ENCODE measurements around the gene SLC25A21.

Gene SLC25A21

GRCh38 chr14:37186865-37187264, 14.5 kb upstream of the SLC25A21 start:
- no peak for TF ChIP-seq YY1 (IDR thresholded peaks at IDR 0.05; ENCODE audit: low read depth)
- TF ChIP-seq CEBPB (IDR thresholded peaks at IDR 0.05): no peak
- TF ChIP-seq NFIC (IDR thresholded peaks at IDR 0.05): no peak
- TF ChIP-seq CREB1 (IDR thresholded peaks at IDR 0.05; ENCODE audit: low read depth): no peak
- TF ChIP-seq RAD21 (IDR thresholded peaks at IDR 0.05; ENCODE audit: low read depth): no peak
- no peak for TF ChIP-seq REST (IDR thresholded peaks at IDR 0.05; ENCODE audit: low read depth)
- no peak for TF ChIP-seq EP300 (IDR thresholded peaks at IDR 0.05; ENCODE audit: borderline replicate concordance)
- TF ChIP-seq ZBTB7A (IDR thresholded peaks at IDR 0.05; ENCODE audit: low read depth): no peak
- no peak for TF ChIP-seq MAX (IDR thresholded peaks at IDR 0.05)
- TF ChIP-seq TCF12 (IDR thresholded peaks at IDR 0.05; ENCODE audit: low read depth): no peak
- TF ChIP-seq TEAD4 (IDR thresholded peaks at IDR 0.05): no peak
- TF ChIP-seq FOXM1 (IDR thresholded peaks at IDR 0.05; ENCODE audit: borderline replicate concordance, low read depth): no peak
- TF ChIP-seq, protein P1, sequence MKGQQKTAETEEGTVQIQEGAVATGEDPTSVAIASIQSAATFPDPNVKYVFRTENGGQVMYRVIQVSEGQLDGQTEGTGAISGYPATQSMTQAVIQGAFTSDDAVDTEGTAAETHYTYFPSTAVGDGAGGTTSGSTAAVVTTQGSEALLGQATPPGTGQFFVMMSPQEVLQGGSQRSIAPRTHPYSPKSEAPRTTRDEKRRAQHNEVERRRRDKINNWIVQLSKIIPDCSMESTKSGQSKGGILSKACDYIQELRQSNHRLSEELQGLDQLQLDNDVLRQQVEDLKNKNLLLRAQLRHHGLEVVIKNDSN (IDR thresholded peaks at IDR 0.05): no peak
- TF ChIP-seq TAF1 (IDR thresholded peaks at IDR 0.05; ENCODE audit: low read depth): no peak
- no peak for TF ChIP-seq EGR1 (IDR thresholded peaks at IDR 0.05)

GRCh38 chr14:37185670-37186069, 13.3 kb upstream of the SLC25A21 start:
- TF ChIP-seq RAD21 (IDR thresholded peaks at IDR 0.05; ENCODE audit: low read depth) (no peak), TAF1 (IDR thresholded peaks at IDR 0.05; ENCODE audit: low read depth) (no peak), REST (IDR thresholded peaks at IDR 0.05; ENCODE audit: low read depth) (no peak), NFIC (IDR thresholded peaks at IDR 0.05) (no peak), TEAD4 (IDR thresholded peaks at IDR 0.05) (no peak), MAX (IDR thresholded peaks at IDR 0.05) (no peak), ZBTB7A (IDR thresholded peaks at IDR 0.05; ENCODE audit: low read depth) (no peak), YY1 (IDR thresholded peaks at IDR 0.05; ENCODE audit: low read depth) (no peak), FOXM1 (IDR thresholded peaks at IDR 0.05; ENCODE audit: borderline replicate concordance, low read depth) (no peak), EP300 (IDR thresholded peaks at IDR 0.05; ENCODE audit: borderline replicate concordance) (no peak), CREB1 (IDR thresholded peaks at IDR 0.05; ENCODE audit: low read depth) (no peak)
- TF ChIP-seq, protein P1 (IDR thresholded peaks at IDR 0.05): no peak

GRCh38 chr14:37181441-37181840, 9.0 kb upstream of the SLC25A21 start:
- TF ChIP-seq TAF1 (IDR thresholded peaks at IDR 0.05; ENCODE audit: low read depth) (no peak), FOXM1 (IDR thresholded peaks at IDR 0.05; ENCODE audit: borderline replicate concordance, low read depth) (no peak), TCF12 (IDR thresholded peaks at IDR 0.05; ENCODE audit: low read depth) (no peak), CREB1 (IDR thresholded peaks at IDR 0.05; ENCODE audit: low read depth) (no peak), RAD21 (IDR thresholded peaks at IDR 0.05; ENCODE audit: low read depth) (no peak), CEBPB (IDR thresholded peaks at IDR 0.05) (0 out of 2 replicates have a peak, but pooled peaks have one; percentile 17), ZBTB7A (IDR thresholded peaks at IDR 0.05; ENCODE audit: low read depth) (no peak), REST (IDR thresholded peaks at IDR 0.05; ENCODE audit: low read depth) (no peak), EGR1 (IDR thresholded peaks at IDR 0.05) (no peak)

DNA sequence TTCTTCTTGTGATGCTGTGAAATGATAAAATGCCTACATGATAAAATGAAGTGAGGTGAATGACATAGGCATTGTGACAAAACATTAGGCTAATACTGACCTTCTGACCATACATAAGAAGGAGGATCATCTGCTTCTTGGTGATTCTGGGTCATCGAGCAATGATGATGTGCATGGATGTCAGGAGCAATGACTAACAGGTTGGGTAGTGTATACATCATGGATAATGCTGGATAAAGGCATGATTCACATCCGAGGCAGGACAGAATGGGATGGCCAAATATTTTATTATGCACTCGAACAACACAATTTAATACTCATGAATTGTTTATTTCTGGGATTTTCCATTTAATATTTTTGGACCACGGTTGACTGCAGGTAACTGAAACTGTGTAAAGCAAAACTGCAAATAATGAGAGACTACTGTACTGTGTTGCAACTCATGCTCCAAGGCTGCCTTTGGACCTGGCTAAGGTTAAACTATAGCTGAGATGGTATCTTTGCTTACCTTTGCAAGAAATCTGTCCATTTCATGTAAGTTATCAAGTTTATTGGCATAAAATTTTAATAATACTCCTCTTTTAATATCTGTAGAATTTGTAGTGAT, 7.6 kb upstream of the SLC25A21 start:
- no peak for TF ChIP-seq TEAD4 (IDR thresholded peaks at IDR 0.05)
- TF ChIP-seq CREB1 (IDR thresholded peaks at IDR 0.05; ENCODE audit: low read depth): no peak
- no peak for TF ChIP-seq CEBPB (IDR thresholded peaks at IDR 0.05)
- no peak for TF ChIP-seq EGR1 (IDR thresholded peaks at IDR 0.05)
- no peak for TF ChIP-seq NFIC (IDR thresholded peaks at IDR 0.05)
- TF ChIP-seq ZBTB7A (IDR thresholded peaks at IDR 0.05; ENCODE audit: low read depth): no peak
- no peak for TF ChIP-seq MAX (IDR thresholded peaks at IDR 0.05)
- TF ChIP-seq RAD21 (IDR thresholded peaks at IDR 0.05; ENCODE audit: low read depth): no peak
- TF ChIP-seq REST (IDR thresholded peaks at IDR 0.05; ENCODE audit: low read depth): no peak
- no peak for TF ChIP-seq YY1 (IDR thresholded peaks at IDR 0.05; ENCODE audit: low read depth)
- TF ChIP-seq, protein P1 (IDR thresholded peaks at IDR 0.05): no peak
- TF ChIP-seq EP300 (IDR thresholded peaks at IDR 0.05; ENCODE audit: borderline replicate concordance): no peak
- no peak for TF ChIP-seq TCF12 (IDR thresholded peaks at IDR 0.05; ENCODE audit: low read depth)
